HEK293 (cell line): ENCODE results near the gene GALNT9.

Experiments
- CTCF ChIA-PET: fragments of 350-600 bp; formaldehyde crosslinking; extraction: SDS; loops from one replicate; lab custom pipeline; 2021; ENCODE audit warnings: antibody characterized with exemption; lab: Yijun Ruan, JAX
- POLR2A ChIA-PET: fragments of 300-600 bp; formaldehyde crosslinking; extraction: SDS; loops from one replicate; lab custom pipeline; 2020; ENCODE audit warnings: antibody characterized with exemption, inconsistent platforms; lab: Yijun Ruan, JAX
- H3K27ac ChIP-seq: fragments of 200-500 bp; sonication (Bioruptor generic); 2 replicates; pipeline ENCODE4 v1.5.1; 2014; ENCODE audit warnings: low read depth, low read length, control low read depth, inconsistent platforms; ENCODE audit errors: extremely low read depth
- H3K36me3 ChIP-seq, 2 experiments: fragments of 200-500 bp in 1 of 2; sonication (Bioruptor generic) in 1 of 2; 1 replicate in 1 of 2; 2 replicates in 1 of 2; pipeline ENCODE4 v1.5.1; 2014 to 2017; ENCODE audit warnings: inconsistent platforms in 2 of 2, low read length in 2 of 2; ENCODE audit not compliant: control insufficient read depth in 2 of 2, insufficient read depth in 1 of 2
- H3K4me1 ChIP-seq: fragments of 200-500 bp; sonication (Bioruptor generic); 2 replicates; pipeline ENCODE4 v1.5.1; 2014; ENCODE audit warnings: mild to moderate bottlenecking, low read length, inconsistent platforms; ENCODE audit not compliant: control insufficient read depth, insufficient read depth
- H3K4me3 ChIP-seq: 2 replicates; pipeline ENCODE4 v1.5.1; 2011; ENCODE audit warnings: low read depth, mild to moderate bottlenecking, control low read depth, low read length, moderate library complexity
- H3K9me3 ChIP-seq: fragments of 200-500 bp; sonication (Bioruptor generic); 2 replicates; pipeline ENCODE4 v1.5.1; 2014; ENCODE audit warnings: low read depth, low read length, inconsistent platforms; ENCODE audit not compliant: control insufficient read depth, insufficient read depth
- HOXC10 ChIP-seq: sonication (generic); formaldehyde crosslinking; IDR thresholded peaks from 2 replicates; pipeline ENCODE4 v1.8.1; 2023; ENCODE audit warnings: mild to moderate bottlenecking, missing genetic modification reagents
- HOXD13 ChIP-seq: sonication (generic); formaldehyde crosslinking; IDR thresholded peaks from 2 replicates; pipeline ENCODE4 v1.8.0; 2022; ENCODE audit warnings: missing genetic modification reagents, borderline replicate concordance
- KLF16 ChIP-seq: fragments of 450-650 bp; formaldehyde crosslinking; IDR thresholded peaks from 2 replicates; pipeline ENCODE4 v1.5.1; 2017; ENCODE audit warnings: missing biosample characterization, missing genetic modification characterization
- TRIM28 ChIP-seq: IDR thresholded peaks from 2 replicates; pipeline ENCODE4 v1.6.1; 2011; ENCODE audit warnings: low read length, control low read depth, borderline replicate concordance
- ZBTB1 ChIP-seq: fragments of 450-650 bp; formaldehyde crosslinking; IDR thresholded peaks from 2 replicates; pipeline ENCODE4 v1.5.1; 2016; ENCODE audit warnings: missing biosample characterization, missing genetic modification characterization
- ZBTB17 ChIP-seq: fragments of 450-650 bp; formaldehyde crosslinking; IDR thresholded peaks from 2 replicates; pipeline ENCODE4 v1.5.1; 2016; ENCODE audit warnings: missing biosample characterization, missing genetic modification characterization
- ZNF114 ChIP-seq: fragments of 450-650 bp; formaldehyde crosslinking; IDR thresholded peaks from 2 replicates; pipeline ENCODE4 v1.5.0; 2017; ENCODE audit warnings: missing biosample characterization, missing genetic modification characterization
- ZNF184 ChIP-seq: fragments of 450-650 bp; IDR thresholded peaks from 2 replicates; pipeline ENCODE4 v1.5.1; 2018; ENCODE audit warnings: missing biosample characterization, mild to moderate bottlenecking, missing genetic modification characterization
- ZNF211 ChIP-seq: fragments of 450-650 bp; formaldehyde crosslinking; IDR thresholded peaks from 2 replicates; pipeline ENCODE4 v1.5.1; 2016; ENCODE audit warnings: low read depth, missing biosample characterization, missing genetic modification characterization
- ZNF37A ChIP-seq: fragments of 450-650 bp; IDR thresholded peaks from 2 replicates; pipeline ENCODE4 v1.5.1; 2018; ENCODE audit warnings: missing biosample characterization, missing genetic modification characterization
- ZNF391 ChIP-seq: fragments of 450-650 bp; formaldehyde crosslinking; IDR thresholded peaks from 2 replicates; pipeline ENCODE4 v1.5.1; 2016; ENCODE audit warnings: low read depth, missing biosample characterization, missing genetic modification characterization, borderline replicate concordance
- ZNF394 ChIP-seq: fragments of 450-650 bp; formaldehyde crosslinking; IDR thresholded peaks from 2 replicates; pipeline ENCODE4 v1.5.1; 2016; ENCODE audit warnings: missing biosample characterization, missing genetic modification characterization, mild to moderate bottlenecking, moderate library complexity, borderline replicate concordance
- ZNF501 ChIP-seq: fragments of 450-650 bp; formaldehyde crosslinking; IDR thresholded peaks from 2 replicates; pipeline ENCODE4 v1.5.1; 2016; ENCODE audit warnings: missing biosample characterization, missing genetic modification characterization
- ZNF558 ChIP-seq: fragments of 450-650 bp; formaldehyde crosslinking; IDR thresholded peaks from 2 replicates; pipeline ENCODE4 v1.5.1; 2016; ENCODE audit warnings: missing biosample characterization, missing genetic modification characterization
- ZNF624 ChIP-seq: fragments of 450-650 bp; formaldehyde crosslinking; IDR thresholded peaks from 2 replicates; pipeline ENCODE4 v1.5.1; 2017; ENCODE audit warnings: missing biosample characterization, missing genetic modification characterization
- ZNF670 ChIP-seq: fragments of 450-650 bp; formaldehyde crosslinking; IDR thresholded peaks from 2 replicates; pipeline ENCODE4 v1.5.1; 2016; ENCODE audit warnings: missing biosample characterization, missing genetic modification characterization, low read depth
- ZNF707 ChIP-seq: fragments of 450-650 bp; formaldehyde crosslinking; IDR thresholded peaks from 2 replicates; pipeline ENCODE4 v1.5.1; 2016; ENCODE audit warnings: missing biosample characterization, missing genetic modification characterization
- ZSCAN30 ChIP-seq: fragments of 450-650 bp; IDR thresholded peaks from 2 replicates; pipeline ENCODE4 v1.5.1; 2018; ENCODE audit warnings: missing biosample characterization, mild to moderate bottlenecking, missing genetic modification characterization, moderate library complexity
- ZXDB ChIP-seq: fragments of 450-650 bp; formaldehyde crosslinking; IDR thresholded peaks from 2 replicates; pipeline ENCODE4 v1.5.1; 2016; ENCODE audit warnings: missing biosample characterization, missing genetic modification characterization
- TF ChIP-seq, protein P1 (sequence below): fragments of 450-650 bp; formaldehyde crosslinking; IDR thresholded peaks from 2 replicates; pipeline ENCODE4 v1.5.1; 2017; ENCODE audit warnings: missing biosample characterization, missing genetic modification characterization
- TF ChIP-seq, protein P2 (sequence below): fragments of 450-650 bp; formaldehyde crosslinking; IDR thresholded peaks from 2 replicates; pipeline ENCODE4 v1.5.1; 2016; ENCODE audit warnings: missing biosample characterization, missing genetic modification characterization
- TF ChIP-seq, protein P3 (sequence below): fragments of 450-650 bp; formaldehyde crosslinking; IDR thresholded peaks from 2 replicates; pipeline ENCODE4 v1.5.1; 2016; ENCODE audit warnings: missing biosample characterization, missing genetic modification characterization
- TF ChIP-seq, protein P4 (sequence below): fragments of 450-650 bp; formaldehyde crosslinking; IDR thresholded peaks from 2 replicates; pipeline ENCODE4 v1.5.1; 2016; ENCODE audit warnings: missing biosample characterization, missing genetic modification characterization
- TF ChIP-seq, protein P5 (sequence below): fragments of 450-650 bp; IDR thresholded peaks from 2 replicates; pipeline ENCODE4 v1.5.1; 2018; ENCODE audit warnings: missing biosample characterization, mild to moderate bottlenecking, missing genetic modification characterization

Gene GALNT9

DNA sequence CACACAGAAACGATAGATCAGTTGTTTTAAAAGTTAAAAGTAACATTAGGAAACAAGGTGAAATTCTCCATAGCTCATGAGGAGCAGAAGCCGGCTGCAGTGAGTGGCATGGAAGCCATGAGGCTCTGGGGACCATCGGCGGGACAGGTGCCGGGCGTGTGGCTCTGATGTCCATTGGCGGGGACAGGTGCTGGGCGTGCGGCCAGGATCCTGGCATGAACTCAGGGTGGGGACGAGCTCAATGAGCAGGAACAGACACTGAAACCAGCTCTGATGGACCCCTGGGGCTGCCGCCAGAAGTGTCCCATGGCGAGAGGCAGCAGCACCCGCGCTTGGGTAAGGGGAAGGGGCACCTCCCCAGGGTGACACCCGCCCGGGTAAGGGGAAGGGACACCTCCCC lies 110.1 kb downstream of the GALNT9 start:
- CTCF ChIA-PET = interaction anchor here (0.6 to 1.9 kb wide), 14 partner anchors 10 to 390 kb away, joined by 3 to 16 read pairs (median 3); no protein-coding TSS in a partner anchor
- POLR2A ChIA-PET = interaction anchor here (1.3 kb wide), 1 partner anchor 66 kb away, joined by 9 read pairs; no protein-coding TSS in a partner anchor
- TF ChIP-seq ZNF184 (tag by site-specific recombination) (no peak), HOXD13 (CRISPR knock-in tag) (no peak), ZNF624 (no peak), ZNF707 (tag by site-specific recombination) (no peak), ZNF37A (tag by site-specific recombination) (no peak), ZNF558 (tag by site-specific recombination) (no peak), ZNF114 (tag by site-specific recombination) (no peak)
- TF ChIP-seq, protein P1, sequence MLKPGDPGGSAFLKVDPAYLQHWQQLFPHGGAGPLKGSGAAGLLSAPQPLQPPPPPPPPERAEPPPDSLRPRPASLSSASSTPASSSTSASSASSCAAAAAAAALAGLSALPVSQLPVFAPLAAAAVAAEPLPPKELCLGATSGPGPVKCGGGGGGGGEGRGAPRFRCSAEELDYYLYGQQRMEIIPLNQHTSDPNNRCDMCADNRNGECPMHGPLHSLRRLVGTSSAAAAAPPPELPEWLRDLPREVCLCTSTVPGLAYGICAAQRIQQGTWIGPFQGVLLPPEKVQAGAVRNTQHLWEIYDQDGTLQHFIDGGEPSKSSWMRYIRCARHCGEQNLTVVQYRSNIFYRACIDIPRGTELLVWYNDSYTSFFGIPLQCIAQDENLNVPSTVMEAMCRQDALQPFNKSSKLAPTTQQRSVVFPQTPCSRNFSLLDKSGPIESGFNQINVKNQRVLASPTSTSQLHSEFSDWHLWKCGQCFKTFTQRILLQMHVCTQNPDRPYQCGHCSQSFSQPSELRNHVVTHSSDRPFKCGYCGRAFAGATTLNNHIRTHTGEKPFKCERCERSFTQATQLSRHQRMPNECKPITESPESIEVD (tag by site-specific recombination) = no peak
- Histone ChIP-seq H3K27ac (no peak overlapping the region), H3K36me3 (no peaks in the 10 kb centered on the region), H3K9me3 (no peaks in the 10 kb centered on the region), H3K4me1 (no peaks in the 10 kb centered on the region), H3K4me3 (no peak overlapping the region)

DNA sequence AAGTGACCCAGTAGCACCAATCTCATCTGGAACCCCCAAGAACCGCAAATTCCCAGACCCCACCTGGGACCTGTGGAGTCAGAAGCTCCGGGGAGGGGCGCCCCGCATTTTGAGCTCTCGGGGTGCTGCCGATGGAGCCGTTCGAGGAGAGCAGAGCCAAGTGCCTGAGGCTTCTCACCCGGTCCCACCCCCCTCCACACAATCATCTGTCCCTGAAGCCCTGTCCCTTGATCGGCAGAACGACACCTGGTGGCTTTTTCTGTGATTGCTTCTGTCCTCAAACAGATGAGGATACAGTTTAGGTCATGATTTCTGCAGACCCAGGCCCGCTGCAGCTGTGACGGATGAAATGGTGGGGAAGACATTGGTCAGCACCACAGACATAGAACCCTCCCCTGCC lies 110.5 kb downstream of the GALNT9 start:
- H3K4me1 ChIP-seq = no peaks in the 10 kb centered on the region
- no peaks in the 10 kb centered on the region for H3K36me3 ChIP-seq
- ChIA-PET POLR2A (interaction anchor here (1.3 kb wide), 1 partner anchor 65 kb away, joined by 9 read pairs; no protein-coding TSS in a partner anchor), CTCF (interaction anchor here (0.6 to 1.9 kb wide), 15 partner anchors 11 to 390 kb away, joined by 3 to 16 read pairs (median 3); no protein-coding TSS in a partner anchor)
- no peaks in the 10 kb centered on the region for H3K9me3 ChIP-seq
- H3K27ac ChIP-seq = no peak overlapping the region
- H3K4me3 ChIP-seq = no peak overlapping the region
- TF ChIP-seq ZSCAN30 (tag by site-specific recombination) (no peak), ZNF501 (tag by site-specific recombination) (no peak), TRIM28 (no peak), ZNF394 (tag by site-specific recombination) (no peak), ZNF211 (tag by site-specific recombination) (no peak), HOXC10 (CRISPR knock-in tag) (no peak), ZNF670 (tag by site-specific recombination) (no peak), ZXDB (tag by site-specific recombination) (no peak), ZBTB1 (tag by site-specific recombination) (no peak), ZNF391 (tag by site-specific recombination) (no peak), ZBTB17 (peak; percentile 61), KLF16 (0 out of 2 replicates have a peak, but pooled peaks have one; percentile 35)
- TF ChIP-seq, protein P2, sequence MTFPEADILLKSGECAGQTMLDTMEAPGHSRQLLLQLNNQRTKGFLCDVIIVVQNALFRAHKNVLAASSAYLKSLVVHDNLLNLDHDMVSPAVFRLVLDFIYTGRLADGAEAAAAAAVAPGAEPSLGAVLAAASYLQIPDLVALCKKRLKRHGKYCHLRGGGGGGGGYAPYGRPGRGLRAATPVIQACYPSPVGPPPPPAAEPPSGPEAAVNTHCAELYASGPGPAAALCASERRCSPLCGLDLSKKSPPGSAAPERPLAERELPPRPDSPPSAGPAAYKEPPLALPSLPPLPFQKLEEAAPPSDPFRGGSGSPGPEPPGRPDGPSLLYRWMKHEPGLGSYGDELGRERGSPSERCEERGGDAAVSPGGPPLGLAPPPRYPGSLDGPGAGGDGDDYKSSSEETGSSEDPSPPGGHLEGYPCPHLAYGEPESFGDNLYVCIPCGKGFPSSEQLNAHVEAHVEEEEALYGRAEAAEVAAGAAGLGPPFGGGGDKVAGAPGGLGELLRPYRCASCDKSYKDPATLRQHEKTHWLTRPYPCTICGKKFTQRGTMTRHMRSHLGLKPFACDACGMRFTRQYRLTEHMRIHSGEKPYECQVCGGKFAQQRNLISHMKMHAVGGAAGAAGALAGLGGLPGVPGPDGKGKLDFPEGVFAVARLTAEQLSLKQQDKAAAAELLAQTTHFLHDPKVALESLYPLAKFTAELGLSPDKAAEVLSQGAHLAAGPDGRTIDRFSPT (tag by site-specific recombination) = no peak
- TF ChIP-seq, protein P3, sequence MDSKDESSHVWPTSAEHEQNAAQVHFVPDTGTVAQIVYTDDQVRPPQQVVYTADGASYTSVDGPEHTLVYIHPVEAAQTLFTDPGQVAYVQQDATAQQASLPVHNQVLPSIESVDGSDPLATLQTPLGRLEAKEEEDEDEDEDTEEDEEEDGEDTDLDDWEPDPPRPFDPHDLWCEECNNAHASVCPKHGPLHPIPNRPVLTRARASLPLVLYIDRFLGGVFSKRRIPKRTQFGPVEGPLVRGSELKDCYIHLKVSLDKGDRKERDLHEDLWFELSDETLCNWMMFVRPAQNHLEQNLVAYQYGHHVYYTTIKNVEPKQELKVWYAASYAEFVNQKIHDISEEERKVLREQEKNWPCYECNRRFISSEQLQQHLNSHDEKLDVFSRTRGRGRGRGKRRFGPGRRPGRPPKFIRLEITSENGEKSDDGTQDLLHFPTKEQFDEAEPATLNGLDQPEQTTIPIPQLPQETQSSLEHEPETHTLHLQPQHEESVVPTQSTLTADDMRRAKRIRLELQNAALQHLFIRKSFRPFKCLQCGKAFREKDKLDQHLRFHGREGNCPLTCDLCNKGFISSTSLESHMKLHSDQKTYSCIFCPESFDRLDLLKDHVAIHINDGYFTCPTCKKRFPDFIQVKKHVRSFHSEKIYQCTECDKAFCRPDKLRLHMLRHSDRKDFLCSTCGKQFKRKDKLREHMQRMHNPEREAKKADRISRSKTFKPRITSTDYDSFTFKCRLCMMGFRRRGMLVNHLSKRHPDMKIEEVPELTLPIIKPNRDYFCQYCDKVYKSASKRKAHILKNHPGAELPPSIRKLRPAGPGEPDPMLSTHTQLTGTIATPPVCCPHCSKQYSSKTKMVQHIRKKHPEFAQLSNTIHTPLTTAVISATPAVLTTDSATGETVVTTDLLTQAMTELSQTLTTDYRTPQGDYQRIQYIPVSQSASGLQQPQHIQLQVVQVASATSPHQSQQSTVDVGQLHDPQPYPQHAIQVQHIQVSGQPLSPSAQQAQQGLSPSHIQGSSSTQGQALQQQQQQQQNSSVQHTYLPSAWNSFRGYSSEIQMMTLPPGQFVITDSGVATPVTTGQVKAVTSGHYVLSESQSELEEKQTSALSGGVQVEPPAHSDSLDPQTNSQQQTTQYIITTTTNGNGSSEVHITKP = 0 out of 2 replicates have a peak, but pooled peaks have one; percentile 12
- TF ChIP-seq, protein P4, sequence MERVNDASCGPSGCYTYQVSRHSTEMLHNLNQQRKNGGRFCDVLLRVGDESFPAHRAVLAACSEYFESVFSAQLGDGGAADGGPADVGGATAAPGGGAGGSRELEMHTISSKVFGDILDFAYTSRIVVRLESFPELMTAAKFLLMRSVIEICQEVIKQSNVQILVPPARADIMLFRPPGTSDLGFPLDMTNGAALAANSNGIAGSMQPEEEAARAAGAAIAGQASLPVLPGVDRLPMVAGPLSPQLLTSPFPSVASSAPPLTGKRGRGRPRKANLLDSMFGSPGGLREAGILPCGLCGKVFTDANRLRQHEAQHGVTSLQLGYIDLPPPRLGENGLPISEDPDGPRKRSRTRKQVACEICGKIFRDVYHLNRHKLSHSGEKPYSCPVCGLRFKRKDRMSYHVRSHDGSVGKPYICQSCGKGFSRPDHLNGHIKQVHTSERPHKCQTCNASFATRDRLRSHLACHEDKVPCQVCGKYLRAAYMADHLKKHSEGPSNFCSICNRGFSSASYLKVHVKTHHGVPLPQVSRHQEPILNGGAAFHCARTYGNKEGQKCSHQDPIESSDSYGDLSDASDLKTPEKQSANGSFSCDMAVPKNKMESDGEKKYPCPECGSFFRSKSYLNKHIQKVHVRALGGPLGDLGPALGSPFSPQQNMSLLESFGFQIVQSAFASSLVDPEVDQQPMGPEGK (tag by site-specific recombination) = 0 out of 2 replicates have a peak, but pooled peaks have one; percentile 17
- TF ChIP-seq, protein P5, sequence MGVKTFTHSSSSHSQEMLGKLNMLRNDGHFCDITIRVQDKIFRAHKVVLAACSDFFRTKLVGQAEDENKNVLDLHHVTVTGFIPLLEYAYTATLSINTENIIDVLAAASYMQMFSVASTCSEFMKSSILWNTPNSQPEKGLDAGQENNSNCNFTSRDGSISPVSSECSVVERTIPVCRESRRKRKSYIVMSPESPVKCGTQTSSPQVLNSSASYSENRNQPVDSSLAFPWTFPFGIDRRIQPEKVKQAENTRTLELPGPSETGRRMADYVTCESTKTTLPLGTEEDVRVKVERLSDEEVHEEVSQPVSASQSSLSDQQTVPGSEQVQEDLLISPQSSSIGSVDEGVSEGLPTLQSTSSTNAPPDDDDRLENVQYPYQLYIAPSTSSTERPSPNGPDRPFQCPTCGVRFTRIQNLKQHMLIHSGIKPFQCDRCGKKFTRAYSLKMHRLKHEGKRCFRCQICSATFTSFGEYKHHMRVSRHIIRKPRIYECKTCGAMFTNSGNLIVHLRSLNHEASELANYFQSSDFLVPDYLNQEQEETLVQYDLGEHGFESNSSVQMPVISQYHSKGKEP (tag by site-specific recombination) = no peak
